GM15510 (cell line): Measurements from ENCODE around the gene PPP1R15B.

Source experiments
- POLR2A ChIP-seq: IDR thresholded peaks from 3 replicates; pipeline ENCODE4 v1.6.1; 2011; ENCODE audit warnings: borderline replicate concordance; ENCODE audit not compliant: insufficient read length; ENCODE audit errors: extremely low read depth

The PPP1R15B gene

DNA sequence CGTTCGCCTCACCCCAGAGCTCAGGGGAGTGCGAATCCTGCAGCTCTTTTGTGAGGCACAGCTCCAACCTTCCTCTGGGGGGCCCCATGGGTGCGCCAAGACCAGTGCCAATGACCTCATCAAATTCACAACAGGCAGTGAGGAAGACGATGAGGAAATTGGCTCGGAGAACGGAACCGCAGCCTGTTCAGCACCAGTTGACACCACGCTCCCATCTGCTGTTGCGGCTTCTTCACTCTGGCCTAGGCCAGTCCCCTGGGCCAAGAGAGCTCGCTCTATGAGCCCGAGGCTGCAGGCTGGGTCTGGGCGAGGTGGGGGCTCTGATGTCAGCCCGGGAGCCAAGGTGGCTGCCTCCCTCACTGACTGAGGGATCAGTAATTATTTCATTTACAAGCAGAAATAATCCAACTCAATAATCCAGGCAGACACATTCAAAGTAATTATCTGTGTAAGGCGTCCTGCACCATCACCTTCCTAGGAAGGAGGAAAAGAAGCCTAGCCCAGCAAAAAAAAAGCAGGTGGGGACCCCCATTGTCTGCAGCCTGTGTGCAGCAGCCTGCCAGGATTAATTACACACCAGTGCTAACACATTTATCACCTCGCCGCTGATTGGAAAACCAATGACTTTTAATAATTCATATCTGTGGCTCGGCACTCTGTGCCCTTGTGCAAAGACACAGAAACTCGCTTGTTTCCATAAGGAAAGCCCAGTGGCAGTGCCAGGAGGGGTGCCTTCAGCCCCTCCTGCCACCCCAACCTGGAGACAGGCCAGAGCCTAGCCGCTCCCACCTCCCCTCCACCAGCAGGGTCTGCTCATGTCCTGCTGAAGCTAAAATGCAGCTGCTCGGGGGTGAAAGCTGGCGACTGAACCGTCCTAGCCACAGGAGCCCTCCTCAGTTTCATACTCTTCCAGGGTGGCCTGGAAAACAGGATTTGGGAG lies 53.8 kb downstream of the PPP1R15B start:
- no peak for TF ChIP-seq POLR2A

DNA sequence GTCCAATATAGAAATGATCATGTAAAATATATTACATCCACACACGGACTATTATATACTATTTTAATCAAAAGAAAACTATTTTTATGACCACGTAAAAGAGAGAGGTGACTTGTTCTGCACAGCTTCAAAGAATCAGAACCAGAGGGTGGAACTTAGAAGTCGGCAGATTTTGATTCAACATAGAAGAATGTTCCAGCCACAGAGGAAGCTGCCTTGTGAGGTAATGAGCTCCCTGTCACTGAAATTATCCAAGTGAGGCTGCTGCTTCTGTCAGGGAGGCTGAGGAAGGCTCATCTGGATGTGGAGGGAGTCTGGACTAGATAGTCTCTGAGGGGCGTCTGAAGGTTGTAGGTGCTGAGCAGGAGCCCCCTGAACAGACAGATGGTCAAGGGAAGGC lies 54.6 kb downstream of the PPP1R15B start:
- TF ChIP-seq POLR2A = no peak

DNA sequence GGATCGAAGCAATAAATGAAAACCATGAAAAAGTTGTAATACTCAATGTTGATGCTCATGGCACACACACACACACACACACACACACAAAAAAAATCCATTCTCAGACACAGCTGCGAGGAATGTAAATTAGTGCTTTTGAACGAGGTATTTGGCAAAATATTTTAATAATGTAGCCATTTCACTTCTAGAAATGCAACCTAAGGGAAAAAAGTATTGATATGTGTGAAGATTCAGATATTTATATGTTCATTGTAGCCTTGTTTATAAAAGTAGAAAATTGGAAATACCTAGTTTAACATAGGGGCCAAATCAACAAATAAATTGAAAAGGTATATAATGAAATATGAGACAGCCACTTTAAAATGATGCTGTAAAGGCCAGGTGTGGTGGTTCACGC lies 55.7 kb downstream of the PPP1R15B start:
- no peak for TF ChIP-seq POLR2A

DNA sequence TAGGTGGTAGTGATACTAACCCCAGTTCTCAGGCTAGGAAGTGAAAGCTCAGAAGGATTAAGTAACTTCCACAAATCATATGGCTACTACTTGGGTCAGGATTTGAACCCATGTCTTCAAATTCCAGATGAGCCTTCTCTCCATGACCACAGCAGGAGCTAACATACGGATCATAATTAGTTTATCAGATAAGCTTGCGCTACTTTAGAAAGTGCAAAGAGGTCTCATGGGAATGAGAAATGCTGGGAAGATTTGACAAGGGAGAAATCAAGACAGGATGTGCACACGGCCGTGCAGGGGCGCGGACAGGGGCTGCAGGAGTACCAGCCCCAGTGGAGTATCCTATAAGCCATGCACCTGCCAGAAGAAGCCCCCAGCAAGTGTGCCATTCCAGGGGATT lies 57.0 kb downstream of the PPP1R15B start:
- TF ChIP-seq POLR2A = no peak
